ENCODE measurements around the gene VPS37B. TPM values are rescaled to one million over a fixed set of nuclear protein-coding genes. Genes with fewer than 3 reads are reported as not detected.

The VPS37B gene
- total RNA-seq, 1 donor from 2014 or later = 15.7 TPM

Other genes starting within 250 kb of the VPS37B start
- not detected in 2 replicates for gene HCAR2, start 192.8 kb downstream of the VPS37B start, total RNA-seq
- not detected in 2 replicates for gene HCAR3, start 179.3 kb downstream of the VPS37B start, total RNA-seq
- under 0.01 and 0.04 TPM in 2 replicates for gene HCAR1, start 165.3 kb downstream of the VPS37B start, total RNA-seq
- gene DENR, start 143.3 kb downstream of the VPS37B start, total RNA-seq = 41.4 and 43.0 TPM in 2 replicates
- 0.39 and 0.46 TPM in 2 replicates for gene CCDC62, start 121.6 kb downstream of the VPS37B start, total RNA-seq
- 121 and 150 TPM in 2 replicates for gene HIP1R, start 60.7 kb downstream of the VPS37B start, total RNA-seq
- 10.3 and 10.7 TPM in 2 replicates for gene ABCB9, start 70.3 kb upstream of the VPS37B start, total RNA-seq
- gene OGFOD2, start 79.1 kb upstream of the VPS37B start, total RNA-seq = 9.1 and 12.3 TPM in 2 replicates
- gene ARL6IP4, start 84.6 kb upstream of the VPS37B start, total RNA-seq = 214 and 261 TPM in 2 replicates

Measured in pulmonary artery endothelial cell (primary cell).